GM23338 (cell line): ENCODE data around the gene ITIH3.

ENCODE experiments used
- CREB1 ChIP-seq: fragments of 250-450 bp; sonication (Bioruptor Pico); IDR thresholded peaks from 2 replicates; pipeline ENCODE4 v1.5.0; 2020; ENCODE audit warnings: low read depth, mild to moderate bottlenecking, moderate library complexity
- EZH2 ChIP-seq: fragments of 200-600 bp; sonication (generic); IDR thresholded peaks from one replicate; pipeline ENCODE4 v1.8.0; 2017; ENCODE audit warnings: antibody characterized with exemption, mild to moderate bottlenecking, low read depth; ENCODE audit not compliant: unreplicated experiment
- EZH2phosphoT487 ChIP-seq: fragments of 200-600 bp; sonication (generic); IDR thresholded peaks from one replicate; pipeline ENCODE4 v1.8.1; 2018; ENCODE audit warnings: antibody characterized with exemption; ENCODE audit not compliant: unreplicated experiment
- JUNB ChIP-seq: IDR thresholded peaks from one replicate; pipeline ENCODE4 v1.6.1; 2016; ENCODE audit warnings: antibody characterized with exemption; ENCODE audit not compliant: unreplicated experiment
- NANOG ChIP-seq: IDR thresholded peaks from 2 replicates; pipeline ENCODE4 v1.6.1; 2016; ENCODE audit warnings: antibody characterized with exemption, borderline replicate concordance
- POLR2AphosphoS5 ChIP-seq: IDR thresholded peaks from 2 replicates; pipeline ENCODE4 v1.6.1; 2016; ENCODE audit warnings: antibody characterized with exemption, low read depth
- STAT1 ChIP-seq: IDR thresholded peaks from one replicate; pipeline ENCODE4 v1.6.1; 2016; ENCODE audit warnings: antibody characterized with exemption; ENCODE audit not compliant: unreplicated experiment
- TF ChIP-seq, protein P1 (sequence below), 2 experiments: fragments of 200-600 bp in 1 of 2; sonication (generic) in 1 of 2; conservative IDR thresholded peaks; 2 replicates each; pipeline versions ENCODE4 v1.5.1 to v1.6.1; 2016 to 2017; ENCODE audit warnings: antibody characterized with exemption in 2 of 2, low read depth in 2 of 2, mild to moderate bottlenecking in 2 of 2, moderate library complexity in 1 of 2
- TF ChIP-seq, protein P2 (sequence below): IDR thresholded peaks from one replicate; pipeline ENCODE4 v1.6.1; 2018; ENCODE audit warnings: antibody characterized with exemption; ENCODE audit not compliant: unreplicated experiment
- TF ChIP-seq, protein P3 (sequence below): IDR thresholded peaks from 2 replicates; pipeline ENCODE4 v1.6.1; 2016; ENCODE audit warnings: antibody characterized with exemption
- TF ChIP-seq, protein P4 (sequence below): fragments of 250-450 bp; sonication (Bioruptor Pico); IDR thresholded peaks from 2 replicates; pipeline ENCODE4 v1.5.0; 2020; ENCODE audit warnings: mild to moderate bottlenecking, moderate library complexity

GRCh38 chr3:52816199-52816598, 21.6 kb downstream of the ITIH3 start:
- TF ChIP-seq, protein P1, sequence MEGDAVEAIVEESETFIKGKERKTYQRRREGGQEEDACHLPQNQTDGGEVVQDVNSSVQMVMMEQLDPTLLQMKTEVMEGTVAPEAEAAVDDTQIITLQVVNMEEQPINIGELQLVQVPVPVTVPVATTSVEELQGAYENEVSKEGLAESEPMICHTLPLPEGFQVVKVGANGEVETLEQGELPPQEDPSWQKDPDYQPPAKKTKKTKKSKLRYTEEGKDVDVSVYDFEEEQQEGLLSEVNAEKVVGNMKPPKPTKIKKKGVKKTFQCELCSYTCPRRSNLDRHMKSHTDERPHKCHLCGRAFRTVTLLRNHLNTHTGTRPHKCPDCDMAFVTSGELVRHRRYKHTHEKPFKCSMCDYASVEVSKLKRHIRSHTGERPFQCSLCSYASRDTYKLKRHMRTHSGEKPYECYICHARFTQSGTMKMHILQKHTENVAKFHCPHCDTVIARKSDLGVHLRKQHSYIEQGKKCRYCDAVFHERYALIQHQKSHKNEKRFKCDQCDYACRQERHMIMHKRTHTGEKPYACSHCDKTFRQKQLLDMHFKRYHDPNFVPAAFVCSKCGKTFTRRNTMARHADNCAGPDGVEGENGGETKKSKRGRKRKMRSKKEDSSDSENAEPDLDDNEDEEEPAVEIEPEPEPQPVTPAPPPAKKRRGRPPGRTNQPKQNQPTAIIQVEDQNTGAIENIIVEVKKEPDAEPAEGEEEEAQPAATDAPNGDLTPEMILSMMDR (conservative IDR thresholded peaks at IDR 0.05; ENCODE audit: low read depth in 2 of 2): no peak
- no peak for TF ChIP-seq POLR2AphosphoS5
- no peak for TF ChIP-seq EZH2
- TF ChIP-seq EZH2phosphoT487: no peak
- TF ChIP-seq, protein P2, sequence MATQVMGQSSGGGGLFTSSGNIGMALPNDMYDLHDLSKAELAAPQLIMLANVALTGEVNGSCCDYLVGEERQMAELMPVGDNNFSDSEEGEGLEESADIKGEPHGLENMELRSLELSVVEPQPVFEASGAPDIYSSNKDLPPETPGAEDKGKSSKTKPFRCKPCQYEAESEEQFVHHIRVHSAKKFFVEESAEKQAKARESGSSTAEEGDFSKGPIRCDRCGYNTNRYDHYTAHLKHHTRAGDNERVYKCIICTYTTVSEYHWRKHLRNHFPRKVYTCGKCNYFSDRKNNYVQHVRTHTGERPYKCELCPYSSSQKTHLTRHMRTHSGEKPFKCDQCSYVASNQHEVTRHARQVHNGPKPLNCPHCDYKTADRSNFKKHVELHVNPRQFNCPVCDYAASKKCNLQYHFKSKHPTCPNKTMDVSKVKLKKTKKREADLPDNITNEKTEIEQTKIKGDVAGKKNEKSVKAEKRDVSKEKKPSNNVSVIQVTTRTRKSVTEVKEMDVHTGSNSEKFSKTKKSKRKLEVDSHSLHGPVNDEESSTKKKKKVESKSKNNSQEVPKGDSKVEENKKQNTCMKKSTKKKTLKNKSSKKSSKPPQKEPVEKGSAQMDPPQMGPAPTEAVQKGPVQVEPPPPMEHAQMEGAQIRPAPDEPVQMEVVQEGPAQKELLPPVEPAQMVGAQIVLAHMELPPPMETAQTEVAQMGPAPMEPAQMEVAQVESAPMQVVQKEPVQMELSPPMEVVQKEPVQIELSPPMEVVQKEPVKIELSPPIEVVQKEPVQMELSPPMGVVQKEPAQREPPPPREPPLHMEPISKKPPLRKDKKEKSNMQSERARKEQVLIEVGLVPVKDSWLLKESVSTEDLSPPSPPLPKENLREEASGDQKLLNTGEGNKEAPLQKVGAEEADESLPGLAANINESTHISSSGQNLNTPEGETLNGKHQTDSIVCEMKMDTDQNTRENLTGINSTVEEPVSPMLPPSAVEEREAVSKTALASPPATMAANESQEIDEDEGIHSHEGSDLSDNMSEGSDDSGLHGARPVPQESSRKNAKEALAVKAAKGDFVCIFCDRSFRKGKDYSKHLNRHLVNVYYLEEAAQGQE: no peak
- no peak for TF ChIP-seq CREB1 (CRISPR knock-in tag)
- no peak for TF ChIP-seq JUNB
- TF ChIP-seq STAT1: no peak
- TF ChIP-seq, protein P3, sequence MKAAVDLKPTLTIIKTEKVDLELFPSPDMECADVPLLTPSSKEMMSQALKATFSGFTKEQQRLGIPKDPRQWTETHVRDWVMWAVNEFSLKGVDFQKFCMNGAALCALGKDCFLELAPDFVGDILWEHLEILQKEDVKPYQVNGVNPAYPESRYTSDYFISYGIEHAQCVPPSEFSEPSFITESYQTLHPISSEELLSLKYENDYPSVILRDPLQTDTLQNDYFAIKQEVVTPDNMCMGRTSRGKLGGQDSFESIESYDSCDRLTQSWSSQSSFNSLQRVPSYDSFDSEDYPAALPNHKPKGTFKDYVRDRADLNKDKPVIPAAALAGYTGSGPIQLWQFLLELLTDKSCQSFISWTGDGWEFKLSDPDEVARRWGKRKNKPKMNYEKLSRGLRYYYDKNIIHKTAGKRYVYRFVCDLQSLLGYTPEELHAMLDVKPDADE: no peak
- TF ChIP-seq, protein P4, sequence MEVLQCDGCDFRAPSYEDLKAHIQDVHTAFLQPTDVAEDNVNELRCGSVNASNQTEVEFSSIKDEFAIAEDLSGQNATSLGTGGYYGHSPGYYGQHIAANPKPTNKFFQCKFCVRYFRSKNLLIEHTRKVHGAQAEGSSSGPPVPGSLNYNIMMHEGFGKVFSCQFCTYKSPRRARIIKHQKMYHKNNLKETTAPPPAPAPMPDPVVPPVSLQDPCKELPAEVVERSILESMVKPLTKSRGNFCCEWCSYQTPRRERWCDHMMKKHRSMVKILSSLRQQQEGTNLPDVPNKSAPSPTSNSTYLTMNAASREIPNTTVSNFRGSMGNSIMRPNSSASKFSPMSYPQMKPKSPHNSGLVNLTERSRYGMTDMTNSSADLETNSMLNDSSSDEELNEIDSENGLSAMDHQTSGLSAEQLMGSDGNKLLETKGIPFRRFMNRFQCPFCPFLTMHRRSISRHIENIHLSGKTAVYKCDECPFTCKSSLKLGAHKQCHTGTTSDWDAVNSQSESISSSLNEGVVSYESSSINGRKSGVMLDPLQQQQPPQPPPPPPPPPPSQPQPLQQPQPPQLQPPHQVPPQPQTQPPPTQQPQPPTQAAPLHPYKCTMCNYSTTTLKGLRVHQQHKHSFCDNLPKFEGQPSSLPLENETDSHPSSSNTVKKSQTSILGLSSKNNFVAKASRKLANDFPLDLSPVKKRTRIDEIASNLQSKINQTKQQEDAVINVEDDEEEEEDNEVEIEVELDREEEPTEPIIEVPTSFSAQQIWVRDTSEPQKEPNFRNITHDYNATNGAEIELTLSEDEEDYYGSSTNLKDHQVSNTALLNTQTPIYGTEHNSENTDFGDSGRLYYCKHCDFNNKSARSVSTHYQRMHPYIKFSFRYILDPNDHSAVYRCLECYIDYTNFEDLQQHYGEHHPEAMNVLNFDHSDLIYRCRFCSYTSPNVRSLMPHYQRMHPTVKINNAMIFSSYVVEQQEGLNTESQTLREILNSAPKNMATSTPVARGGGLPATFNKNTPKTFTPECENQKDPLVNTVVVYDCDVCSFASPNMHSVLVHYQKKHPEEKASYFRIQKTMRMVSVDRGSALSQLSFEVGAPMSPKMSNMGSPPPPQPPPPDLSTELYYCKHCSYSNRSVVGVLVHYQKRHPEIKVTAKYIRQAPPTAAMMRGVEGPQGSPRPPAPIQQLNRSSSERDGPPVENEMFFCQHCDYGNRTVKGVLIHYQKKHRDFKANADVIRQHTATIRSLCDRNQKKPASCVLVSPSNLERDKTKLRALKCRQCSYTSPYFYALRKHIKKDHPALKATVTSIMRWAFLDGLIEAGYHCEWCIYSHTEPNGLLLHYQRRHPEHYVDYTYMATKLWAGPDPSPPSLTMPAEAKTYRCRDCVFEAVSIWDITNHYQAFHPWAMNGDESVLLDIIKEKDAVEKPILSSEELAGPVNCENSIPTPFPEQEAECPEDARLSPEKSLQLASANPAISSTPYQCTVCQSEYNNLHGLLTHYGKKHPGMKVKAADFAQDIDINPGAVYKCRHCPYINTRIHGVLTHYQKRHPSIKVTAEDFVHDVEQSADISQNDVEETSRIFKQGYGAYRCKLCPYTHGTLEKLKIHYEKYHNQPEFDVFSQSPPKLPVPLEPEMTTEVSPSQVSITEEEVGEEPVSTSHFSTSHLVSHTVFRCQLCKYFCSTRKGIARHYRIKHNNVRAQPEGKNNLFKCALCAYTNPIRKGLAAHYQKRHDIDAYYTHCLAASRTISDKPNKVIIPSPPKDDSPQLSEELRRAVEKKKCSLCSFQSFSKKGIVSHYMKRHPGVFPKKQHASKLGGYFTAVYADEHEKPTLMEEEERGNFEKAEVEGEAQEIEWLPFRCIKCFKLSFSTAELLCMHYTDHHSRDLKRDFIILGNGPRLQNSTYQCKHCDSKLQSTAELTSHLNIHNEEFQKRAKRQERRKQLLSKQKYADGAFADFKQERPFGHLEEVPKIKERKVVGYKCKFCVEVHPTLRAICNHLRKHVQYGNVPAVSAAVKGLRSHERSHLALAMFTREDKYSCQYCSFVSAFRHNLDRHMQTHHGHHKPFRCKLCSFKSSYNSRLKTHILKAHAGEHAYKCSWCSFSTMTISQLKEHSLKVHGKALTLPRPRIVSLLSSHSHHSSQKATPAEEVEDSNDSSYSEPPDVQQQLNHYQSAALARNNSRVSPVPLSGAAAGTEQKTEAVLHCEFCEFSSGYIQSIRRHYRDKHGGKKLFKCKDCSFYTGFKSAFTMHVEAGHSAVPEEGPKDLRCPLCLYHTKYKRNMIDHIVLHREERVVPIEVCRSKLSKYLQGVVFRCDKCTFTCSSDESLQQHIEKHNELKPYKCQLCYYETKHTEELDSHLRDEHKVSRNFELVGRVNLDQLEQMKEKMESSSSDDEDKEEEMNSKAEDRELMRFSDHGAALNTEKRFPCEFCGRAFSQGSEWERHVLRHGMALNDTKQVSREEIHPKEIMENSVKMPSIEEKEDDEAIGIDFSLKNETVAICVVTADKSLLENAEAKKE: no peak
- no peak for TF ChIP-seq NANOG
